Renal cortical epithelial cell (primary cell): Measurements from ENCODE around the gene OR1L6. TPM values are rescaled to one million over a fixed set of nuclear protein-coding genes. Genes with fewer than 3 reads are reported as not detected.

ENCODE experiments used
- DNase-seq: peaks from one replicate; pipeline ENCODE4 v3.0.0-alpha.2; 2011; ENCODE audit warnings: low read depth
- total RNA-seq: library from RNA; depleted of rRNA; stranded (reverse); fragments of >200 nt; gene quantifications from 2 replicates; pipeline ENCODE4 v1.2.3, GENCODE V29; 2014

Gene OR1L6
- total RNA-seq, result not detected in 2 replicates

GRCh38 chr9:122742003-122742402 lies at the start of gene OR1L6:
TSS of gene OR1L6 (plus strand) at chr9:122742303. CDS start at chr9:122749848, 7,545 bp downstream.
- DNase-seq, result no peak

- peak; percentile 6 for DNase-seq
Observed at GRCh38 chr9:122695696-122696095, 46.4 kb upstream of the OR1L6 start.

- no peak for DNase-seq
Observed at GRCh38 chr9:122718038-122718437, 24.1 kb upstream of the OR1L6 start.

- no peak for DNase-seq
Observed at GRCh38 chr9:122719218-122719617, 22.9 kb upstream of the OR1L6 start.

GRCh38 chr9:122723690-122724089 lies 18.4 kb upstream of the OR1L6 start, which contains the start of gene OR1L4:
TSS of gene OR1L4 (plus strand) at chr9:122723990. CDS start at chr9:122723990, 0 bp downstream.
- no peak for DNase-seq

- no peak for DNase-seq
Observed at GRCh38 chr9:122754825-122755224, 12.7 kb downstream of the OR1L6 start.

- no peak for DNase-seq
Observed at GRCh38 chr9:122767817-122768216, 25.7 kb downstream of the OR1L6 start.

GRCh38 chr9:122777052-122777451 lies 34.9 kb downstream of the OR1L6 start:
- DNase-seq, result no peak

GRCh38 chr9:122777935-122778627 lies 36.0 kb downstream of the OR1L6 start:
- peak; percentile 69 for DNase-seq

GRCh38 chr9:122779181-122779580 lies 37.1 kb downstream of the OR1L6 start:
- no peak for DNase-seq

GRCh38 chr9:122780026-122780425 lies 37.9 kb downstream of the OR1L6 start:
- peak; percentile 4 for DNase-seq

- no peak for DNase-seq
Observed at GRCh38 chr9:122781671-122782070, 39.6 kb downstream of the OR1L6 start.

GRCh38 chr9:122785269-122785668 lies 43.2 kb downstream of the OR1L6 start:
- no peak for DNase-seq

- no peak for DNase-seq
Observed at GRCh38 chr9:122786338-122786737, 44.2 kb downstream of the OR1L6 start.

- DNase-seq, result no peak
Observed at GRCh38 chr9:122788831-122789230, 46.7 kb downstream of the OR1L6 start, which contains the start of gene OR5C1. TSS of gene OR5C1 (plus strand) at chr9:122788933. CDS start at chr9:122788933, 0 bp downstream.

GRCh38 chr9:122789256-122790046 lies 47.3 kb downstream of the OR1L6 start:
- DNase-seq, result no peak

- DNase-seq, result no peak
Observed at GRCh38 chr9:122791872-122792669, 50.0 kb downstream of the OR1L6 start.

GRCh38 chr9:122797316-122798063 lies 55.4 kb downstream of the OR1L6 start:
- DNase-seq, result peak; percentile 11
